Measurements from ENCODE around the gene NDUFV3.
"Not testable (repeated sequence)": the region's sequence is repeated elsewhere in the genome, so short reads cannot be mapped to it uniquely, and the experiment has no call there.

The NDUFV3 gene

GRCh38 chr21:42937034-42937940 is 44.2 kb downstream of the NDUFV3 start:
- not testable (repeated sequence) for DNase-seq

GRCh38 chr21:42937960-42938605 is 45.0 kb downstream of the NDUFV3 start:
- no peak for DNase-seq

- not testable (repeated sequence) for DNase-seq
These were observed 45.5 kb downstream of the NDUFV3 start for GRCh38 chr21:42938606-42938995.

- DNase-seq: no peak
These were observed 46.7 kb downstream of the NDUFV3 start for GRCh38 chr21:42939582-42940413.

- no peak for DNase-seq
These were observed 48.6 kb downstream of the NDUFV3 start for GRCh38 chr21:42941696-42942085.

- no peak for DNase-seq
These were observed 49.1 kb downstream of the NDUFV3 start for GRCh38 chr21:42942244-42942643.

- DNase-seq: not testable (repeated sequence)
These were observed 56.1 kb downstream of the NDUFV3 start for GRCh38 chr21:42949094-42949755.

- not testable (repeated sequence) for DNase-seq
These were observed 58.1 kb downstream of the NDUFV3 start for GRCh38 chr21:42951193-42951592.

GRCh38 chr21:42956824-42957630 is 63.9 kb downstream of the NDUFV3 start:
- no peak for DNase-seq

- not testable (repeated sequence) for DNase-seq
These were observed 65.0 kb downstream of the NDUFV3 start for GRCh38 chr21:42958122-42958521.

- DNase-seq: no peak
These were observed 66.6 kb downstream of the NDUFV3 start for GRCh38 chr21:42959728-42960127.

- no peak for DNase-seq
These were observed 69.4 kb downstream of the NDUFV3 start for GRCh38 chr21:42962380-42963007.
